Stomach (tissue), 9 donors: ENCODE results near the gene FAM168A. TPM values are rescaled to one million over a fixed set of nuclear protein-coding genes. Genes with fewer than 3 reads are reported as not detected.

Experiments used
- DNase-seq, 2 donors: peaks; one replicate each; pipeline versions ENCODE4 v3.0.0 to v3.0.0-alpha.2; 2013 to 2019
- H3K27ac ChIP-seq, 5 donors: fragments of 200-600 bp in 4 of 5; sonication (generic) in 4 of 5; one replicate each; pipeline ENCODE4 v1.5.1; 2013 to 2019; ENCODE audit warnings: mild to moderate bottlenecking in 1 of 5, moderate library complexity in 1 of 5
- H3K27me3 ChIP-seq, 3 donors: fragments of 200-600 bp; sonication (generic); one replicate each; pipeline ENCODE4 v1.5.1; 2017 to 2019; ENCODE audit warnings: mixed run types in 1 of 3
- H3K36me3 ChIP-seq, 4 donors: fragments of 200-600 bp; sonication (generic); 1 replicate in 3 of 4; 2 replicates in 1 of 4; pipeline ENCODE4 v1.5.1; 2016 to 2019
- H3K4me1 ChIP-seq, 4 donors: fragments of 200-600 bp; sonication (generic); one replicate each; pipeline ENCODE4 v1.5.1; 2016 to 2019
- H3K4me3 ChIP-seq, 4 donors: fragments of 200-600 bp; sonication (generic) in 3 of 4; one replicate each; pipeline ENCODE4 v1.5.1; 2016 to 2019; ENCODE audit warnings: mild to moderate bottlenecking in 1 of 4
- H3K9me3 ChIP-seq, 4 donors: fragments of 200-600 bp; sonication (generic); one replicate each; pipeline ENCODE4 v1.5.1; 2016 to 2019
- EP300 ChIP-seq: sonication (generic); formaldehyde crosslinking; IDR thresholded peaks from one replicate; pipeline ENCODE4 v1.6.1; 2017; ENCODE audit warnings: antibody characterized with exemption
- POLR2A ChIP-seq, 4 donors: fragments of 450-650 bp; IDR thresholded peaks; one replicate each; pipeline ENCODE4 v1.6.1; 2016; ENCODE audit warnings: antibody characterized with exemption in 4 of 4, control low read depth in 2 of 4, mild to moderate bottlenecking in 1 of 4, moderate library complexity in 1 of 4
- POLR2AphosphoS5 ChIP-seq, 3 donors: sonication (generic); formaldehyde crosslinking; IDR thresholded peaks; one replicate each; pipeline ENCODE4 v1.6.1; 2016; ENCODE audit warnings: antibody characterized with exemption in 3 of 3
- WGBS, 5 donors: extraction: QIAGEN DNeasy Blood & Tissue Kit in 3 of 5; methylation state at CpG; one replicate each; pipeline versions ENCODE4 v1.1.5 to v1.1.7; 2013 to 2018; 5-methylcytosine and 5-hydroxymethylcytosine counted together
- intact Hi-C: fragments of 100-400 bp; cut with DNase I; formaldehyde crosslinking; loops from one replicate; pipeline ENCODE4 v1.15.1; 2023; ENCODE audit warnings: low total_unique reads
- polyA plus RNA-seq, 3 donors: library from polyadenylated mRNA; stranded (reverse); fragments of 200-250 nt; gene quantifications; one replicate each; pipeline ENCODE4 v1.2.3, GENCODE V29; 2013
- total RNA-seq, 5 donors: library from RNA; depleted of rRNA; stranded (reverse); fragments of >200 nt; gene quantifications; one replicate each; pipeline versions ENCODE4 v1.1.0 to v1.2.3, GENCODE V29; 2014 to 2016
- TF ChIP-seq, protein P1 (sequence below), 7 experiments: fragments of 450-650 bp in 4 of 7; fragments of 200-600 bp in 3 of 7; sonication (generic) in 3 of 7; IDR thresholded peaks; one replicate each; pipeline ENCODE4 v1.5.1; 2016 to 2019; ENCODE audit warnings: antibody characterized with exemption in 7 of 7, control low read depth in 2 of 7, mild to moderate bottlenecking in 1 of 7
- donor health status: healthy with polysubstance abuse.
- donor health status: Bipolar disorder and iron deficiency.
- donor health status: healthy.

Gene FAM168A
- total and polyA plus RNA-seq, 8 donors: 4.3 to 25.4 (median 6.3) TPM

DNA sequence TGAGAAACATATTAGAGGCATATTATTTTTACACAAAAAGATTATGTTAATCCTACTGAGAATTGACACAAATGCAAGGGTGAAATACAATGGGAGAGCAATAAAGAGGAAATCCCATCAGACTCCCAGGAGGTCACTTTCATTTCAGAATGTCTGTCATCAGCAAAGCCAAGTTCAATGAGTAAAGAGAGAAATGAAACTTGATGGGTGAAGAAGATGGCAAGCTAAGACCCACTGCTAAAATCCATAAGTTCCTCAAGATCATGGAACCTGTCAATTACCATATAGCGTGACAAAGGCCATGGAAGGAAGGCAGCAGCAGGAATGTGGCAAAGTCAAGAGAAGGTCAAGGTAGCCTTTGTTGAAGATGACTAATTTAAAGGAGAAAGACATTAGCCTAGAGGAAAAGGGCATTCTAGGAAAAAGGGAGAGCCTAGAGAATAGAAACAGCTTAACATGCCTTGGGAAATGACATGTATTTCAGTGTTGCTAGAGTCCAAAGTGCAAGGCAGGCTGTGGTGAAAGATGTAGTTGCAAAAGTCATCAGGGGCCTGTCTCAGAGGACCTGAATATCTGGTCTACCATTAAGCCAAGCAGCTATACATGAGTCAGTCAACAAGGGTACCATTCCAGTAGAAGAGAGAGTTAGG lies 43.1 kb downstream of the FAM168A start:
- intact Hi-C loops: no loop called here
- no peaks in the 10 kb centered on the region for H3K9me3 ChIP-seq
- H3K27me3 ChIP-seq: no peaks in the 10 kb centered on the region
- H3K4me1 ChIP-seq: peaks cover 0 to 37% (median 14%) of the 10 kb centered on the region in 4 donors
- TF ChIP-seq EP300 (no peak), POLR2AphosphoS5 (IDR thresholded peaks at IDR 0.05) (no peak), POLR2A (IDR thresholded peaks at IDR 0.05) (no peak)
- TF ChIP-seq, protein P1, sequence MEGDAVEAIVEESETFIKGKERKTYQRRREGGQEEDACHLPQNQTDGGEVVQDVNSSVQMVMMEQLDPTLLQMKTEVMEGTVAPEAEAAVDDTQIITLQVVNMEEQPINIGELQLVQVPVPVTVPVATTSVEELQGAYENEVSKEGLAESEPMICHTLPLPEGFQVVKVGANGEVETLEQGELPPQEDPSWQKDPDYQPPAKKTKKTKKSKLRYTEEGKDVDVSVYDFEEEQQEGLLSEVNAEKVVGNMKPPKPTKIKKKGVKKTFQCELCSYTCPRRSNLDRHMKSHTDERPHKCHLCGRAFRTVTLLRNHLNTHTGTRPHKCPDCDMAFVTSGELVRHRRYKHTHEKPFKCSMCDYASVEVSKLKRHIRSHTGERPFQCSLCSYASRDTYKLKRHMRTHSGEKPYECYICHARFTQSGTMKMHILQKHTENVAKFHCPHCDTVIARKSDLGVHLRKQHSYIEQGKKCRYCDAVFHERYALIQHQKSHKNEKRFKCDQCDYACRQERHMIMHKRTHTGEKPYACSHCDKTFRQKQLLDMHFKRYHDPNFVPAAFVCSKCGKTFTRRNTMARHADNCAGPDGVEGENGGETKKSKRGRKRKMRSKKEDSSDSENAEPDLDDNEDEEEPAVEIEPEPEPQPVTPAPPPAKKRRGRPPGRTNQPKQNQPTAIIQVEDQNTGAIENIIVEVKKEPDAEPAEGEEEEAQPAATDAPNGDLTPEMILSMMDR (IDR thresholded peaks at IDR 0.05): no peak
- H3K36me3 ChIP-seq: no peaks in the 10 kb centered on the region
- no peak overlapping the region for H3K27ac ChIP-seq
- H3K4me3 ChIP-seq: no peak overlapping the region
- WGBS, 5 donors: 50 to 100% (median 94%) methylated on average over 1 of the region's 1 CpG
- peak in 1 of 2 donors; percentile 12 for DNase-seq

DNA sequence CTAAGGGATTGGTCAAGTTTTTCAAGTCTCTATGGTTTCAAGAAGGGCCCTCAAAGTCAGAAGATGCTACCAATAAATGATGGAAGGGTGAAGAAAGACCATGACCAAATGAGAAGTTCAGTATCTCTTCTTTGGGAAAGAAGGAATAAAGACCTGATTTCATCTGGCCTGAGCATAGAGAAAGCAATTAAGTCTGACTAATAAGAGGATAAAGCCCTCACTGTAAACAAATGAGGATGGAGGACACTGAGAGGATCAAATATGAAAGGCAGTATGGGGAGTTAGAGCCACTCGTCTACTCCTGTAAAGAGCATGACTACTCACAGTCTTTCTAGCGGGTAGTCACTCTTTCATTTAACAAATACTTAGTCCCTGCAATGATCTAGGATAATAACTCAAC lies 44.6 kb downstream of the FAM168A start:
- Histone ChIP-seq H3K36me3 (no peaks in the 10 kb centered on the region), H3K27ac (no peak overlapping the region), H3K9me3 (no peaks in the 10 kb centered on the region), H3K4me1 (peaks cover 0 to 31% (median 12%) of the 10 kb centered on the region in 4 donors), H3K27me3 (no peaks in the 10 kb centered on the region), H3K4me3 (no peak overlapping the region)
- 80 to 91% (median 87%) methylated on average over 2 of the region's 2 CpGs for WGBS, 5 donors
- TF ChIP-seq POLR2AphosphoS5 (IDR thresholded peaks at IDR 0.05) (no peak), POLR2A (IDR thresholded peaks at IDR 0.05) (no peak), EP300 (no peak)
- TF ChIP-seq, protein P1 (IDR thresholded peaks at IDR 0.05): no peak
- DNase-seq: no peak
- intact Hi-C loops: no loop called here

DNA sequence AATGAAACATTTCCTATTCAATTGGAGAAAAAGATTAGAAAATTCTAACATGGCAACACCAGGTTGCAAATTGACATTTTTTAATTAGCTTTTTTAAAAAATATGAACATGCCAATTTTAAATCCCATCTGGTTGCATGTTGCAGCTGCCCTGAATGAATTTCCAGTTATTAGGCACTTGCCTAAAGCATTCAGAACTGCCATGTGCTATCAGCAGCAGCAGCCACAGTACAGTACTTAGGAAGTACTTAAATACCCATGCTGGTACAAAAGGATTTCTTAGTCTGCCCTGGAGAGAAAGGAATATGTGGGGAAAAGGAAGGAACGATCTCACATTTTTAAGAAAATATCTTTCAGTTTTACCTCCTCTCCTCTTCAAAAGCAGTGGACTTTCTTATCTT lies 46.2 kb downstream of the FAM168A start:
- Histone ChIP-seq H3K9me3 (no peaks in the 10 kb centered on the region), H3K27ac (no peak overlapping the region), H3K4me3 (no peak overlapping the region), H3K27me3 (no peaks in the 10 kb centered on the region), H3K36me3 (no peaks in the 10 kb centered on the region), H3K4me1 (peaks cover 0 to 31% (median 12%) of the 10 kb centered on the region in 4 donors)
- peak in 1 of 2 donors; percentile 18 for DNase-seq
- TF ChIP-seq EP300 (no peak), POLR2A (IDR thresholded peaks at IDR 0.05) (no peak), POLR2AphosphoS5 (IDR thresholded peaks at IDR 0.05) (no peak)
- TF ChIP-seq, protein P1 (IDR thresholded peaks at IDR 0.05): no peak
- 26 to 52% (median 41%) methylated on average over 1 of the region's 1 CpG for WGBS, 5 donors
- intact Hi-C loops: no loop called here

DNA sequence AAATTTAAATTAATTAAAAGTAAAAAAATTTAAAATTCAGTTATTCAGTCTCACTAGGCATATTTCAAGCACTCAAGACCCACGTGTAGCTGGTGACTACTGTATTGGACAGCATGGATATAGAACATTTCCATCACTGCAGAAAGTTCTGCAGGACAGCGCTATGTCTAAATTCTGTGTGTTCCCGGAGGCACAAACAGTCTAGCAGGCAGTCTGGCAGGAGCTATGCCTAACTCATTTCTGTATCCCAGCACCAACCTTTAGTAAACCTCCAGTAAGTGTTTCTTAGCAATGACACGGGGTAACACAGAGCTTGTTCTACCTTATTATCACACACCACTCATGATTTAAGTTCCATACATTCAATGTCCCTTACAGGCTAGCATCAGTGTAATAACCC lies 48.5 kb downstream of the FAM168A start:
- H3K4me3 ChIP-seq: no peak overlapping the region
- H3K4me1 ChIP-seq: peaks cover 0 to 20% (median 12%) of the 10 kb centered on the region in 4 donors
- no peak for DNase-seq
- intact Hi-C loops: no loop called here
- H3K36me3 ChIP-seq: no peaks in the 10 kb centered on the region
- TF ChIP-seq EP300 (no peak), POLR2AphosphoS5 (IDR thresholded peaks at IDR 0.05) (no peak), POLR2A (IDR thresholded peaks at IDR 0.05) (no peak)
- TF ChIP-seq, protein P1 (IDR thresholded peaks at IDR 0.05): no peak
- WGBS, 5 donors: 78 to 90% (median 86%) methylated on average over 4 of the region's 4 CpGs
- H3K27ac ChIP-seq: no peak overlapping the region
- no peaks in the 10 kb centered on the region for H3K9me3 ChIP-seq
- H3K27me3 ChIP-seq: no peaks in the 10 kb centered on the region
